Measurements from ENCODE around the gene ZKSCAN3. TPM values are rescaled to one million over a fixed set of nuclear protein-coding genes. Genes with fewer than 3 reads are reported as not detected.

Gene ZKSCAN3
- total RNA-seq, 1 donor from 2014 or later, result 4.4 TPM

Other genes with a start within 250 kb of the ZKSCAN3 start
- 1.2 and 3.2 TPM in 2 replicates for gene ZSCAN16, start 225.3 kb upstream of the ZKSCAN3 start, total RNA-seq
- gene ZKSCAN8, start 208.1 kb upstream of the ZKSCAN3 start, total RNA-seq, result 23.8 and 26.4 TPM in 2 replicates
- gene ZSCAN9, start 124.7 kb upstream of the ZKSCAN3 start, total RNA-seq, result 18.1 and 19.5 TPM in 2 replicates
- 3.7 and 4.6 TPM in 2 replicates for gene ZKSCAN4, start 97.7 kb upstream of the ZKSCAN3 start, total RNA-seq
- gene NKAPL, start 90.7 kb upstream of the ZKSCAN3 start, total RNA-seq, result 0.36 TPM in 1 of 2 replicates, not detected in the other
- 8.6 and 10.8 TPM in 2 replicates for gene ZSCAN26, start 82.8 kb upstream of the ZKSCAN3 start, total RNA-seq
- 4.6 and 4.8 TPM in 2 replicates for gene PGBD1, start 68.4 kb upstream of the ZKSCAN3 start, total RNA-seq
- 12.5 and 13.2 TPM in 2 replicates for gene ZSCAN31, start 13.8 kb upstream of the ZKSCAN3 start, total RNA-seq
- gene ZSCAN12, start 49.8 kb downstream of the ZKSCAN3 start, total RNA-seq, result 4.0 TPM in 2 replicates
- gene ZSCAN23, start 93.5 kb downstream of the ZKSCAN3 start, total RNA-seq, result 2.0 and 2.5 TPM in 2 replicates
- gene GPX6, start 165.8 kb downstream of the ZKSCAN3 start, total RNA-seq, result not detected in 2 replicates
- not detected in 2 replicates for gene GPX5, start 175.9 kb downstream of the ZKSCAN3 start, total RNA-seq